ENCODE data around the gene MSRB1.
"Not testable (repeated sequence)": the region's sequence is repeated elsewhere in the genome, so short reads cannot be mapped to it uniquely, and the experiment has no call there.

DNA sequence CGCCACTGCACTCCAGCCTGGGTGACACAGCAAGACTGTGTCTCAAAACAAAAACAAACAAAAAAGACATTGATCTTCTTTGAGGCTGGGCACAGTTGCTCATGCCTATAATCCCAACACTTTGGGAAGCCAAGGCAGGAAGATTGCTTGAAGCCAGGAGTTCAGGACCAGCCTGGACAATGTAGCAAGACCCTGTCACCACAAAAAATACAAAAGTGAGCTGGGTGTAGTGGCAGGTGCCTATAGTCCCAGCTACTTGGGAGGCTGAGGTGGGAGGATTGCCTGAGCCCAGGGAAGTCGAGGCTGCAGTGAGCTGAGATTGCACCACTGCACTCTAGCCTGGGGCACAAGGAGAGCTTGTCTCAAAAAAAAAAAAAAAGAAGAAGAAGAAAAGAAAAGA is 45.3 kb downstream of the MSRB1 start:
- TF ChIP-seq, protein P1, sequence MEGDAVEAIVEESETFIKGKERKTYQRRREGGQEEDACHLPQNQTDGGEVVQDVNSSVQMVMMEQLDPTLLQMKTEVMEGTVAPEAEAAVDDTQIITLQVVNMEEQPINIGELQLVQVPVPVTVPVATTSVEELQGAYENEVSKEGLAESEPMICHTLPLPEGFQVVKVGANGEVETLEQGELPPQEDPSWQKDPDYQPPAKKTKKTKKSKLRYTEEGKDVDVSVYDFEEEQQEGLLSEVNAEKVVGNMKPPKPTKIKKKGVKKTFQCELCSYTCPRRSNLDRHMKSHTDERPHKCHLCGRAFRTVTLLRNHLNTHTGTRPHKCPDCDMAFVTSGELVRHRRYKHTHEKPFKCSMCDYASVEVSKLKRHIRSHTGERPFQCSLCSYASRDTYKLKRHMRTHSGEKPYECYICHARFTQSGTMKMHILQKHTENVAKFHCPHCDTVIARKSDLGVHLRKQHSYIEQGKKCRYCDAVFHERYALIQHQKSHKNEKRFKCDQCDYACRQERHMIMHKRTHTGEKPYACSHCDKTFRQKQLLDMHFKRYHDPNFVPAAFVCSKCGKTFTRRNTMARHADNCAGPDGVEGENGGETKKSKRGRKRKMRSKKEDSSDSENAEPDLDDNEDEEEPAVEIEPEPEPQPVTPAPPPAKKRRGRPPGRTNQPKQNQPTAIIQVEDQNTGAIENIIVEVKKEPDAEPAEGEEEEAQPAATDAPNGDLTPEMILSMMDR (IDR thresholded peaks at IDR 0.05) = not testable (repeated sequence)
- TF ChIP-seq MAZ (IDR thresholded peaks at IDR 0.05; ENCODE audit: borderline replicate concordance, low read depth, low read length) = not testable (repeated sequence)

Measured in A549 (cell line).